Measurements from ENCODE around the gene ARHGAP24.
"Not testable (repeated sequence)": the region's sequence is repeated elsewhere in the genome, so short reads cannot be mapped to it uniquely, and the experiment has no call there.

Gene ARHGAP24

GRCh38 chr4:85486425-85487086, 11.6 kb downstream of the ARHGAP24 start:
- DNase-seq = no peak

DNA sequence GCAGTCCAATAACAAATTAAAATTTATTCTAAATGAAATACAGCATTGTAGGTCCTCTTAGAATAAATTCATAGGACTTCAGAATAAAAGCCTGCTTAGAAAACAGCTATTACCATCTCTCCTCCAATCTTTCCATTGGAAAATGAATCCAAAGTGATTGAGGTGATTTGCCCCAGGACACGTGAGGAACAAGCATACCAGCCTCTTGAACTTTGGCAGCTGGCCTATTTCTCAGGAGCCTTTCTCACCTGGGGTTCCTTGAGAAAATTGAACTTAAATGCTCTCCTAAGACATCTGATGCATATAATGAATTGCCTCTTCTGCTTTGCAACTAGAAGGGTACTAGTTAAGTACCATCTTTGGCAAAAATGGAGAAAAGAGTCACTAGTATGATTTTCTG, 13.5 kb downstream of the ARHGAP24 start:
- no peak for DNase-seq

- DNase-seq = no peak
Observed at GRCh38 chr4:85489273-85489981, 14.5 kb downstream of the ARHGAP24 start.

- DNase-seq = no peak
Observed at GRCh38 chr4:85491527-85491926, 16.6 kb downstream of the ARHGAP24 start.

DNA sequence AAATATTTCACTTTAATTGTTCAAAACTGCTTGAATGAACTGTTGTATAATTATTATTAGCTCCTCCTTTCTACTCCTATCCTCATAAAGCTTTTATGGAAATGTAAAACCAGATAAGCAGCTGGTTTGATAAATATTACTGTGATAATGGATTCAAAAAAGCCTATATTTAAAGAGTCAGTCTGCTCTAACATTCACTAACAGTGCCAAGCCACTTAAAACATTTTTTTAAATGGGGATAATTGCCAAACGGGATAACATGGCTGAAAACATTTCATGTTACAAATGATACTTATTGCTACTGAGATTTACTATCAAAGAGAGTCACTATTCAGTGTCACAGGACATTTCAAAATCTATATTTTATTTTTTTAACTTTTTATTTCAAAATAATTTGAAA, 17.4 kb downstream of the ARHGAP24 start:
- DNase-seq = no peak

GRCh38 chr4:85495621-85496020, 20.7 kb downstream of the ARHGAP24 start:
- DNase-seq = no peak

GRCh38 chr4:85496126-85496849, 21.3 kb downstream of the ARHGAP24 start:
- no peak for DNase-seq

DNA sequence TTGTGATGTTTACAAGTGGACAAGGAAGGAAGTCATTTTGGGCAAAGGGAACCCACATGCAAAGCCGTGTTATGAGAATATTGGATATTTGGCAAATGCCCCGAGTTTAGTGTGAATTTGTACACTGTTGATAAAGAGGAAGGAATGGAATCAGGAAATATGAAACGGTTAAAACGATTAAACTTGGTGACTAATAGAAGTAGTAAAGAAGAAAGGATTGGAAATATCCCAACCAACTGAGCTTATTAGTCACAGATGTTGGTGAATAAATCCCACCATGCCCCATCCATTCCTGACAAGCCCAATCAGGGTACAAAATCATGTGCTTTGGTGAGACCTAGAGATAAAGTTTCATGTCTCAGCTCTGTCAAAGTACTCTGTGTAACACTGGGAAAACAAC, 22.0 kb downstream of the ARHGAP24 start:
- DNase-seq = no peak

DNA sequence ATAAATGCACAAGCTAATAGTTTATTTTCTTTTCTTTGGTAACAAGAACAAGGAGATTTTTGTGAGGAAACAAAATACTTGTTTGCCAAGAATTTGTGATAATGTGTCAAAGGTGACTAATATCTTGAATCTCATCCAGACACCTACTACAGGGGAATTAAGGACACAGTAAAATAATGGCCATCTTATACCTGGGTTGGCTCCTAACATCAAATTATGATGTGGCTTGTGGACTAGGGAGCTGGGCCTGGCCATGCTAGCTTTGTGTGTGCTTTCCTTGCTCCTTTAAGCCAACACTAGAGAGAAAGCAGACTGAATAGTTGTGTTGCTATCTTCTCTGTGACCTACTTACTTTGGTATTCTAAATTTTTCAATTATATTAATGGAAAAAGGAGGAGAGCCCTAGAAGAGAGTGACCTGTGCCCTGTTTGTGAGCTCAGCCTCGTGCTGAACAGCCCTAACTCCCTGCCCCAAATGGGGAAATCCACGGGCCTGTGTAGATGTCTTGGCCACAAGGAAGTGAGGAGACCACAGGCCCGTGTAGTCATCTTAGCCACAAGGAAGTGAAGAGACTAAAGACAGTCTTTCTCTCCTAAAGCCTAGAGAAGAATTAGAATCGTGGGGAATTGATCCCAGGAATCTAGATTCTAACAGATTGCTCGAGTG, 23.3 kb downstream of the ARHGAP24 start:
- no peak for DNase-seq

- DNase-seq = no peak
Observed at GRCh38 chr4:85499573-85499972, 24.6 kb downstream of the ARHGAP24 start.

DNA sequence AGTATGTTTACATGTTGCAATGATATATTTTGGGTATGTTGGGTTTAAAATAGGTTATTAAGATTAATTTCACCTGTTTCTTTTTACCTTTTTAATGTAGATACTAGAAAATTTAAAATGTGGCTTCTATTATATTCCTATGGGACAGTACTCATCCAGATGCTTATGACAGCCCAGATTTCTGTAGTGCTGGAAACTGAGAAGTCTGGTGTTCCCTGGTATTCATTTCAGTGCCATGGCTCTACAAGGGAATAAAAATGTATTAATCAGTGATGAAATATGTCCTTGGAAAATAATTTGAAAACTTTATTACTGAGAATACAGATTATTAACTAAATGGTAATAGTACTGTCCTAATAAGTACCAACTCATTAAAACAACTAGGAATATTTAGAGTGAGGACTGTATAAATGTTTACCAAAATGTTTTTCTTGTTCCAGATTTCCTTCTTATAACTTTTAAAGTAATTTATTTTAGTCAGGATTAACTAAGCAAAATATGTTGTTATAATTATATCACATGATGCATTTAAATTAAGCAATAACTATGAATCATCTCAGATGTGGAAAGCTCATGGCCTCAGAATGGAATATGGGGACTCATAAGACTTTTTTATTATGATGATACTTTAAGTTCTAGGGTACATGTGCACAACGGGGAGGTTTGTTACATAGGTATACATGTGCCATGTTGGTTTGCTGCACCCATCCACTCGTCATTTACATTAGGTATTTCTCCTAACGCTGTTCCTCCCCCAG, 25.3 kb downstream of the ARHGAP24 start:
- DNase-seq = no peak

DNA sequence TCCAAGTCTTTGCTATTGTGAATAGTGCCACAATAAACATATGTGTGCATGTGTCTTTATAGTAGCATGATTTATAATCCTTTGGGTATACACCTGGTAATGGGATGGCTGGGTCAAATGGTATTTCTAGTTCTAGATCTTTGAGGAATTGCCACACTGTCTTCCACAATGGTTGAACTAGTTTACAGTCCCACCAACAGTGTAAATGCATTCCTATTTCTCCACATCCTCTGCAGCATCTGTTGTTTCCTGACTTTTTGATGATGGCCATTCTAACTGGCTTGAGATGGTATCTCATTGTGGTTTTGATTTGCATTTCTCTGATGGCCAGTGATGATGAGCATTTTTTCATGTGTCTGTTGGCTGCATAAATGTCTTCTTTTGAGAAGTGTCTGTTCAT, 26.2 kb downstream of the ARHGAP24 start:
- DNase-seq = not testable (repeated sequence)

DNA sequence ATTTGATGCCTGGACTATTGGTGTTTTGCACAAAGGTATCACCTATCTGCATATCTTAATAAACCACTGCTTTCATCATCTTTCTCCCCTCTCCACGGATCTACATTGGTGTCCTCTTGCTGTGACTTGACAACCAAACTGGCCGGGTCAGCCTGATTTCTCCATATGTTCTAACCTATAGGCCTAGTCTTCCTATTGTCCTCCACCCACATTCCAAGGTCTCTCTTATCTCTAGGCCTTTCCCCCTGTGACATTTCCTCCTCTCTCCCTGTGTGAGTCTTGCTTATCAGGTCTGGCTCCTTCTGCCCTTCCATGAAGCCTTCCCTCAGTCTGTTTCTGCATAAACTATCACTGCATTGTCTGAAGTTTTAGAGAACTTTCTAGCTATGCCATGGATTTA, 33.7 kb downstream of the ARHGAP24 start:
- no peak for DNase-seq

DNA sequence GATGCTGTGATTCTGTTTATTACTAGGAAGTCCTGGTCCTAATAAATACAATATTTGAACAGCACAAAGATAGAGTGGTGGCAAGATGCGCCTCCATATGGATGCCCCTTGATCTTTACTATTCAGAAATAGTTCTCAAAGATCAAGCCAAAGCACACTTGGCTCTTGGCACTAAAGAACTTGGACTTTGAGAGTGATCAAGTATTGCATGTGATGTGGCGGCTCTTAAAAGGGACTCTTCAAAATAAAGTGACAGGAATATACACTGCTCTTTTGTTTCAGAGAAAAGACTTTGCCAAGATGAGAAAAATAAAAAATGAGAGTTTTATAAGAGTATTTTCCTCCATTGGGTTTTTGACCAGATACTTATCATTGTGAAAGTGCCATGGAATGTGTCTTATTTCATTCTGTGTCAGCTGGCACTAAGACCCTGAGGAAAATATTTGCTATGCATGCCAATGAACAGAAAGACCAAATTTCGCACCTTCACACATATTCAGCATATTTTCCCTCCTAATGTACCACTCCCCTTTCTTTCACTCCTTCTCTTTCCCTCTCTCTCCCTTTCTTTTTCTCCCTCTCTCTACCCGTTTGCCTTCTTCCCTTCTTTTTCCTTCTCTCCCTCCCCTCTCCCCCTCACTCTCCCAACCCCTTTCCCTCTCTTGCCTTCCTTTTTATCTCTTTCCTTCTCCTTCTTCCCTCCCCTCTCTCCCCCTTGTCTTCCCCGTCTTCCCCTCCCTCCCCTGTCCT, 35.1 kb downstream of the ARHGAP24 start:
- no peak for DNase-seq

DNA sequence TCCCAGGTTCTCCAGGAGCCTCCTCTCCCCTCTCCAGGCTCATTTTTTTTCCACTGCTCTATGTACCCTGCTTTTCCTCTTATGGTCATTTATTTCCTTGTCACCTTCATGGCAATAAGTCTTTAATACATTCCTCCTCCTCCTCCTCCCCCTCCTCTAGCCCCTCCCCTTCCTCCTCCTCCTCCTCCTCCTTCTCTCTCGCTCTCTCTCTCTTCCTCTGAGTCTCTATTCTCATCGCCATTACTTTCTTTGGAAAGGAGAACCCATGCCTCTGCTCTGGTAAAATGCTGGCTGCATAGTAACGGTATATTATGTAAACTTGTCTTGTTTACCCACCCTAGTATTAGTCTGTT, 35.7 kb downstream of the ARHGAP24 start:
- DNase-seq = no peak

DNA sequence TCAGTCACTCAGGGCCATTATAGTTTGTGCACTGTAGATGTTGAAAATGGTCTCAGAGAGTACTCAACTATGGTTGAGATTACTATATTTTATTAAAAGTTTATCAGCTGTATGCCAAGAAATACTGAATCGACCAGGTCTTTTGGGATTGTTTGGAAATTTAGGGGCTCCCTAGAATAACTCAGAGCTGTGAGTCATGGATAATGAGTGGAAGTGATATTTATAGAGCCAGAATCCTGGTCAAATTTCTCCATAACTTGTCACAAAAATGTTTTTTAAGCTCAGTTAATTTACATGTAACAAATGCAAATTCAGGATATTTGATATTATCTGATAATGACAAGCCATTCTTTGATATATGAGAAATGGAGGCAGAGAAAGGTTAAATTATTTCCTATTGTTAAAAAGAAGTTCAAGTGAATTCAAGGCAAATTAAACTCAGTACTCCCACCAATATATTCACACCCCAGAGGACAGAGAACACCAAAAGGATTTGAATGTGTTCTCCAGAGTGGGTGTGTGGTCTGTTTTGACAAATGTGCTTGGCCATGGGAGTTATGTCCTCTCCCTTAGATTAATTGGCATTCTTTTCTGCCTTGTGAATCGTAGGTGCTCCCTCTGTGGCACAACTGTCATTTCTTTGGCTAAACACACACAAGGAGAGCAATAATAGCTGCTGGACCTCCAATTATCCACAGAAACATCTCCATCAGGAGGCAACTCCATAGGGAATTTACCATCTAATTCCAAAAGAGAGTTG, 37.7 kb downstream of the ARHGAP24 start:
- no peak for DNase-seq

GRCh38 chr4:85514117-85514516, 39.2 kb downstream of the ARHGAP24 start:
- no peak for DNase-seq

GRCh38 chr4:85514783-85515182, 39.8 kb downstream of the ARHGAP24 start:
- DNase-seq = no peak

GRCh38 chr4:85515701-85516100, 40.8 kb downstream of the ARHGAP24 start:
- DNase-seq = no peak

DNA sequence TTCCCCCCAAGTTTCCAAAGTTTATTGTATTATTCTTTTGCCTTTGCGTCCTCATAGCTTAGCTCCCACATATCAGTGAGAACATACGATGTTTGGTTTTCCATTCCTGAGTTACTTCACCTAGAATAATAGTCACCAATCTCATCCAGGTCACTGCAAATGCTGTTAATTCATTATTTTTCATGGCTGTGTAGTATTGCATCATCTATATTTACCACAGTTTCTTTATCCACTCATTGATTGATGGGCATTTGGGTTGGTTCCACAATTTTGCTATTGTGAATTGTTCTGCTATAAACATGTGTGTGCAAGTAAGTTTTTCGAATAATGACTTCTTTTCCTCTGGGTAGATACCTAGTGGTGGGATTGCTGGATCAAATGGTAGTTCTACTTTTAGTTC, 43.6 kb downstream of the ARHGAP24 start:
- not testable (repeated sequence) for DNase-seq

Data from NCI-H526 treated with DMSO at 0.1 percent for 48 hours (cell line).